KOPT-K1 (cell line): ENCODE measurements around the gene SPATA21.
"Not testable (repeated sequence)": the region's sequence is repeated elsewhere in the genome, so short reads cannot be mapped to it uniquely, and the experiment has no call there.

ENCODE experiments used
- H3K27ac ChIP-seq: fragments of 200-600 bp; sonication (generic); 2 replicates; pipeline ENCODE4 v1.5.1; 2016; ENCODE audit warnings: antibody characterized with exemption, mild to moderate bottlenecking, low read depth, low read length; ENCODE audit not compliant: poor library complexity, severe bottlenecking
- H3K36me3 ChIP-seq: fragments of 200-600 bp; sonication (generic); 2 replicates; pipeline ENCODE4 v1.5.1; 2017; ENCODE audit warnings: antibody characterized with exemption, mild to moderate bottlenecking, low read length, moderate library complexity; ENCODE audit not compliant: insufficient read depth
- H3K9me3 ChIP-seq: fragments of 200-600 bp; sonication (generic); 2 replicates; pipeline ENCODE4 v1.5.1; 2017; ENCODE audit warnings: antibody characterized with exemption, low read length, mild to moderate bottlenecking; ENCODE audit not compliant: insufficient read depth, poor library complexity, severe bottlenecking

The SPATA21 gene

DNA sequence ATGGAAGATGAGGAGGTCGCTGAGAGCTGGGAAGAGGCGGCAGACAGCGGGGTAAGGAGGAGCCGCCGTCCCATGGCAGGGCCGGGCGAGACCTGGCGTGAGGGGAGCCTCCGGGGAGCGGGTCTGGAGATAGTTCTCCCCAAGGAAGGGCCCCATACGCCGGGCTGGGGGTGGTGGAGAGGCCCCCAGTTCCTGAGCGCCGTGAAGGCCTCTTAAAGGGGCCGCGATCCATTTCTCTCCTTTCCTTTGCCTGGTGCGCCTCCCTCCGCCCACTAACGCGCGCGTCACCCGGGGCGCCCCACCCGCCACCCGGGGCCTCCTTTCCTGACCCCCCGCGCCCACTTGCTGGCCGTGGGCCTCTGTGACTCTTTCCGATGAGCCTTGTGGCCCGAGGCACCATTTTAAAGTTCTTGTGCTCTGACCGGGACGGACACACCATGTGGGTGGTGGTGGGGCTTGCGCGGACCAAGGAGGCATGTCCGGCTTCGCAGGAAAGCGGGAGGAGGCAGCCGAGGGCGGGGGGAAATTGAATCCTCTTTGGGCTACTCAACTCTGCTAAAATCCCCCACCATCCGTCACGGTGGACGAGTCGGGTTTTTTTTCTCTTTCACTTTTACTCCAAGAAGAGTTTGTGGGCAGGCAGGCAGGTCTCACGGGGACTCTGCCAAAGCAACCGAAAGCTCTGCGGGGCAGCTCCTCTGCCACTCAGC is 69.8 kb downstream of the SPATA21 start:
- peak overlapping the region; percentile 92 for H3K27ac ChIP-seq
- no peaks in the 10 kb centered on the region for H3K9me3 ChIP-seq

DNA sequence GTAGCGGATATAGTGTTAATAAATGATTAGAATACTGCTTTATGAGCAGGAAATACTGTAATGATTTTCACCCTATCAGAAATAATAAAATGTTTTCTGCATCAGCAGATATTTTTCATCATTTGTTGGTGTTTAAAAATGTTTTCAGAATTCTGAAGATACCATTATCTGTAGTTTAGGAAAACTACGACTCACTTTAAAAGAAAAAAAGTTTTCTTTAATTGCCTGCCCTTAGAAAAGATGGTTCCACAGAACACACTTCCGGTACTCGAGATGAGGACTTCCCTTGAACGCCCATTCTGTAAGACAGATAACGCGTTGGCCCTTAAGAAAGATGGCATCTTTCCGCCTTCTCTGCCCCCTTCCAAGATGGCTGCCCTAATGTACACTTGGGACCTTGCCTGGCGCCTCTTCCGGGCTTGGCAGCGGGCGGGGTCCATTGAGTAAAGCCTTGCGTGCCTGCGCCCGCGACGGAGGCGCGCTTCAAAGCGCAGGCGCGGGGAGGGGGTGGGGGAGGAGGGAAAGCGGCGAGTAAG is 70.4 kb downstream of the SPATA21 start, which contains the start of gene SZRD1:
TSS of gene SZRD1 (plus strand) at position 521 of the 536 bp plus-strand sequence. CDS start 16 bp downstream, outside the sequence.
- Histone ChIP-seq H3K36me3 (no peaks in the 10 kb centered on the region), H3K9me3 (no peaks in the 10 kb centered on the region), H3K27ac (peak within 1 kb of the TSS; percentile 92)

More for the DNA sequence above, 69.8 kb downstream of the SPATA21 start:
- peaks cover 2% of the 10 kb centered on the region for H3K36me3 ChIP-seq

- H3K27ac ChIP-seq, H3K9me3 ChIP-seq, H3K36me3 ChIP-seq: not testable (repeated sequence)
Measured at GRCh38 chr1:16365146-16365498, 72.1 kb downstream of the SPATA21 start.

DNA sequence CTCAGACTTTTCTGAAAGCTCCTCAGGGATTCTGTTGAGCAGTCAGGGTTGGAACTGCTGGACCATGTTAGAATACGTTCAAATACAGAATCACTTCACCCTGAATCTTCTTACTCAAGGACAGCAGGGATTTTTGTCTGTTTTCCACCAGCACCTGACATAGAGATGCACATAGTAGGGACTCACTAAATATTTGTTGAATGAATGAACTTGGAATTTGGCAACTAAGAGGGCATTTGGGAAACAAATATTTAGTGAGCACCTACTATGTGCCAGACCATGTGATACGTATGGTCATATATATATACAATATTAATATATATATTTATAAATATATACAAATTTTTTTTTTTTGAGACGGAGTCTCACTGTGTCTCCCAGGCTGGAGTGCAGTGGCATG is 80.4 kb downstream of the SPATA21 start:
- Histone ChIP-seq H3K36me3 (no peaks in the 10 kb centered on the region), H3K9me3 (no peaks in the 10 kb centered on the region), H3K27ac (no peak overlapping the region)

DNA sequence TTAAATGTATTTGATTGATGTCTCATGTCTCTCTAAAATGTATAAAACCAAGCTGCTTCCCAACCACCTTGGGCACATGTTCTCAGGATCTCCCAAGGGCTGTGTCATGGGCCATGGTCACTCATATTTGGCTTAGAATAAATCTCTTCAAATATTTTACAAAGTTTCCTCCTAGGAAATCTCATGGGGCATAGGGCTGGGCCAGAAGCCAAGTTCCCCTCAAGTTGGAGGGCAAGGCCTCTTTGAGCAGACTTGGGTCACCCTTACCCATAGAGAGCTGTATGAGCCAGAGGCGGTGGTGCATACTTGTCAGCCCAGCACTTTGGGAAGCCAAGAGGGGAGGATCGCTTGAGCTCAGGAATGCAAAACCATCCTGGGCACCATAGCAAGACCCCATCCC is 82.6 kb downstream of the SPATA21 start:
- no peaks in the 10 kb centered on the region for H3K9me3 ChIP-seq
- no peak overlapping the region for H3K27ac ChIP-seq

GRCh38 chr1:16352842-16353535 is 84.2 kb downstream of the SPATA21 start:
- Histone ChIP-seq H3K27ac (peak overlapping the region; percentile 87), H3K9me3 (no peaks in the 10 kb centered on the region), H3K36me3 (no peaks in the 10 kb centered on the region)

More for the DNA sequence above, 82.6 kb downstream of the SPATA21 start:
- H3K36me3 ChIP-seq = no peaks in the 10 kb centered on the region

DNA sequence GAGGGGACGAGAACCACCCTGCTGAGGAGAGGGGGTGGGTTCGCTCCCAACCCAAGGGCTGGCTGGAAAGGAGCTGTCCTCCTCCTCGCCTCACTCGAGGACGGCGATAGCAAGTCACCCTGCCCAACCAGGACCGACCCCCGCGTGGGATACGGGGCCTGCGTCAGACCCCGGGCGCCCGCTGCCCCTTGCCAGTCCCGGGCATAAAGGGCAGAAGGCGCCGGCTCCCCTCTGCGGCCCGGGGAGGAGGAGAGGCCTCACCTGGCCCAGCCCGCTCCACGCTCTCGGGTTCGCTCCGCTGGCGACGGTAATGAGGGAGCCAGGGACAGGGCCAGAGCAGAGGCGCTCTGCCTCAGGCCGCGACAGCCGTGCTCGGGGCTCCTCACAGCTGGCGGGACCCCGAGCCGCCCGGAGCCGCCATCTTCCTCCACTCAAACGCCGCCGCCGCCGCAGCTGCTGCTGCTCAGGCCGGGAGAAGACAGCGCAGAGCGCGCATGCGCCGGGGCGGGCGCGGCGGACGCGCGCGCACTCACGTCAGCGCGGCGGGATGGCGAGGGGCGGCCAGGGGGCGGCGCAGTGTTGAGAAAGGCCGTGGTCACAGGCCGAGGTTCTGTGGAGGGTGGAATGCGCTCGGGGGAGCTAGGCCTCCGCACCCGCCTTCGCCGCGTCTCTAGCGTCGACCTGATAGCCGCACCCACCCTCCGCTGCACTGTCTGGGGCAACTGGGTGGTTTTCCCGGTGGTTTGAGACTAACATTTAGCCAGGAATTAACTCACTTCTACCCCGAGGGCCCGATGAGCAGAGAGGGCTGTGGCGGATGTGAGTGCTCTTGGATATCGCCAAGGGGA is 85.0 kb downstream of the SPATA21 start, which contains the start of gene FBXO42:
TSS of gene FBXO42 (minus strand) at position 487 of the 848 bp plus-strand sequence. CDS start 37,062 bp downstream, outside the sequence.
- Histone ChIP-seq H3K27ac (peak within 1 kb of the TSS; percentile 87), H3K9me3 (no peaks in the 10 kb centered on the region), H3K36me3 (no peaks in the 10 kb centered on the region)

DNA sequence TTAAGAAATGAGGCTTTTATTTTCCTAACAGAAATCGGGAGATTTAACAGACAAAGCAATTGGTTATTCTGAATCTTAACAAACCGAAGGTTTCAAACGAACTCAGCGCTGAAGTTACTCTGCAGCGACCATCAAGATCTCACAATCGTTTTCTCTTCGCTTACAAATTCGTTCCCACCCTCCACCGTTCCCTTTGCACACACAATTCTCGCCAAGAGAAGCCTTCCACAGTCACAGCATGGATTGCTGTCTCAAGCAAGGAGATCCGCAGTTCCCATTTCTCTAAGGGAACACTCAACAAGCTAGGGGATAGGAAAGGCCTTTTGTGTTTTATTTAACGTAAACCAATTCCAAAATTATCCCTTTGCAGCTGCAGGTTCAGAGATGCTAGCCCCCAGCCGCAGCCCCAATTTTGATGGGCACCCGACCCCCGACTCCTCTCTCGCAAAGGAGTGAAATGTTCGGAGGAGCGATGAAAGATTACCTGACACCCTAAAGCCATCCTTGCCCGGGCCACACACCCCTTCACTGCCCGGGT is 85.7 kb downstream of the SPATA21 start:
- H3K9me3 ChIP-seq = no peaks in the 10 kb centered on the region
- no peaks in the 10 kb centered on the region for H3K36me3 ChIP-seq
- peak overlapping the region; percentile 87 for H3K27ac ChIP-seq

GRCh38 chr1:16349847-16350406 is 87.3 kb downstream of the SPATA21 start:
- Histone ChIP-seq H3K36me3 (no peaks in the 10 kb centered on the region), H3K27ac (no peak overlapping the region), H3K9me3 (no peaks in the 10 kb centered on the region)
